T-helper 2 cell treated with Interferon-gamma antibody and Interleukin-4, amounts not matched to agents 100 ng/mL and 5 ng/mL, for 36 hours (primary cell): ENCODE results near the gene AMOT. TPM values are rescaled to one million over a fixed set of nuclear protein-coding genes. Genes with fewer than 3 reads are reported as not detected.

Experiments
- intact Hi-C: fragments of 100-400 bp; cut with micrococcal nuclease; formaldehyde crosslinking; loops from one replicate; pipeline ENCODE4 v1.15.1; 2023
- total RNA-seq: library from RNA; stranded (reverse); gene quantifications from 2 replicates; pipeline ENCODE4 v1.2.3, GENCODE V29; 2022

Gene AMOT
- total RNA-seq, 1 donor from 2014 or later = 3.1 TPM

DNA sequence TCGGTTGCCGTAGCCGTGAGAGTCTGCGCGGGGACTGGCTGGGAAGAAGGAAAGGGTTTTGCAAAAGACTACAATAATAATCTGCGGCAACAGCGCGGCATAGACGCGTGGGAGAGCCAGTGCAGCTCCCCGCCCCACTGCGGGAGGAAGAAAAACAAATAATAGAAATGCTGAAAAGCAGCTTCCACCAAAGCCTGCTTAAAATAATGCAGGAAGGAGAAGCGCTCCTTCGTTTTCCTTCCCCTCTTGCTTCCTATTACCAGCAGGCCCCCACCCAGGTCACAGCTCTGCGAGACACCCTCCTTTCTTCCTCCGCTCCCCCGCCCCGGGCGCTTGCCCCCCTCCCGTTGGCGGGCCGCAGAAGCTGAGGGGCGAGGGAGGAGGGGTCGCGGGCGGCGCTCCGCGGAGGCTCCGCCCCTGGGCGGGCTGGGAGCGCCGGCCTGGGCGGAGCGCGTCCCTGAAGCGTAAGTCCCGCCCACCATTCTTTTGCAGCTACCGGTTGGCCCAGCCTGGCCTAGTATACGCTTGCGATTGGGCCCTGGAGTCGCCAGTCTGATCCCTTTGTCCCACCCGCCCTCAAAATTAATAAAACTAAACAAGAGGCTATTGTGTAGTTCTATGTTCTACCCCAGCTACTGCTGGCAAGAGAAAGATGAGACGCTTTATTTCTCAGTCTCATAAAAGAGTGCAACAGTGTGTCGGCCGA is 636 bp upstream of the AMOT start:
- intact Hi-C loops = loop anchor here (1.0 kb wide), 1 partner anchor 1160 kb away; the partner anchor contains the start of gene ALG13

DNA sequence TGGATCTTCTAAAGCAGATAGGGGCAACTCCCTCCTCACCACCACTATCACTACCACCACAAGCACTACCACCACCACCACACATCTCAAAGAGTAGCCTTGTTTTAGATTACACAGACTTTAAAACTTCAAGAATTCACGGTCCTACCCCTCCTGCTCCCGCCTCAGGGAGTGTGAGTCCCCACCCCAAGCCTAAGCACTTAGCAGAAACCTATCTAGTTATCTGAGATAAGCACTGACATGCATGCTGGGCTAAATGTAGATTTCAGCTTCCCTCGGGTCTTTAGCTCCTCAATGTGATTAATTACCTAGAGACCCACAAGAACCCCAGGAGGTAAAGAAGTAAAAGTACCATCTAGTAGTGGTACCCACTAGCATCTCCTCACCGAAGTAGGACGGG is 775 bp downstream of the AMOT start:
- intact Hi-C loops = no loop called here

GRCh38 chrX:112837531-112837930 is 3.1 kb downstream of the AMOT start:
- intact Hi-C loops = no loop called here

DNA sequence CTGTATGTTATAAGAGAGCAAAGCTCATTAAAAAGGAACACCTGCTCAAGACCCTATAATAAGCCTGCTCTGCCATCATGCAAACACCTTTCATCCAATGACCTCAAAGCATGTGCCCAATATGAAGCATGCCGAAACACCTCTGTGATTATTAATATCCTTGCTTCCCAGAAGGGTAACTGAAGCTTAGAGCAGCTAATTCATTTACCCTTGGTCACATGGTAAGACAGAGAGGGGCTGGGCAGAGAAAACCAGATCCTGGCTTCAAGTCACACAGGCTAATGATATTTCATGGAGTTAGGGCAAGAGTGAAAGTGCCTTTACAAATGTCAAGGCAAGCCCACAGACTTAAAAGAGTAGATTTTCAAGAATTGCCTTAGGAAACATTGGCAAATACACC is 5.6 kb downstream of the AMOT start:
- intact Hi-C loops = no loop called here

- intact Hi-C loops = no loop called here
Observed at GRCh38 chrX:112834031-112834845, 6.4 kb downstream of the AMOT start.

GRCh38 chrX:112832481-112833095 is 8.0 kb downstream of the AMOT start:
- intact Hi-C loops = no loop called here

DNA sequence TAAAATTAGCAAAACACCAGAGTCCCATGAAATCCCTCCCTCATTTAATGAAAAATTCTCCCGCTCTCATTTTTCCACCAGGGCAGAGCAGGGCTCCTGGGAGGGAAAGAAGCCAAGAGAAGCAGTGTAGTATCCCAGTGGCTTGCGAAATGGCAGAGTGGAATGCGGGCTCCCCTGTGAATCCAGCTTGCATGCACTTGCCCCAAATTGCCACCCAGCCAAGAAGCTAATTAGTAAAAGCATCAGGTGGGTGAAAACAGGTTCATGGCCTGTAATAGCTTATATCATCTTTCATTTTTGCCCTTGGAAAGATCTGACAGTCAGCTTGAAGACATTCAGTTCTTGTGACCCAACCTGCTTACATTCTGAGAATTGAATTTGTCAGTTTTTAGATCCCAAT is 10.1 kb downstream of the AMOT start:
- intact Hi-C loops = no loop called here

DNA sequence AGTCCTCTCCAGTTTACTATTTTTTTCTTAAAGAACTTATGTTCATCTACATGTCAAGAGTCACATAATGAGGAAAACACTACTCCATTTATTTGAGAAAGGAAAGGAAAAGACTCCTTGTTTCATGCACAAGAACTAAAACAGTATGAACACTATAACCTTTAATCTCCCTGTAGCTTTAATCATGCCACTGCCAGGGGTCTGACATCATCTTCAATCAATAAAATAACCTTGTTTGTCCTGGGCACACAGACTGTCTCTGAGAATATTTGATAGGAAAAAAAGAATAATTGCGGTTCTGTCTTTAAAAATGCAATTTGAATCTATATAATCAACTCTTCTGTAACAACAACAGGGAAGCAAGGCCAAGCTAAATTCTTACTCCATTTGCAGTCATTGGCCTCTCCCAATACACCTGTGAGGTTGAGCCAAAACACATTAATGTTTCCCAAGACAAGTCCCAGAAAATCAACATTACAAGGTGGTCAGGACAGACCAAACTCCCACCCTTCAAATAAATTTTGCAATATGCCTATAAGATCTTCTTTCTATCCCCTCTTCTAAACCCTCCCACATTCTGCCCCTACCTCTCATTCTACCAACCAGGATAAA is 13.2 kb downstream of the AMOT start:
- intact Hi-C loops = no loop called here

DNA sequence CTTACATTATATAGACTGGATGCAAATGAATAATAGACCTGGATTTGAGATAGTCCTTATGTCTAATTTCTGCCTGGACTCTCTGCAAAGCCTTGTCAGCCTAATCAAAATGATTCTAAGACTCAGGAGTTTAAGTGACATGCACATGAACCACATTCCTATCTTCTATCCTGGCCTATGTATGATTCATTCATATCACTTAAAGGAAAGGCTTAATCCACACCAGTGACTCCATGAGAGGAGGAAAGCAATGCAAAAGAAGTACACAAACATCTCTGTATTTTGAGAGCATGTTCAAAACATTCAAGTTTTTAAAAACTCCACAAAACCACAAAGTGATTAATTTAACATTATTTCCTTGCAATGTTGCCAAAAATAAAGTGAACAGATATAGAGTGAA is 14.6 kb downstream of the AMOT start:
- intact Hi-C loops = no loop called here

GRCh38 chrX:112822892-112823291 is 17.7 kb downstream of the AMOT start:
- intact Hi-C loops = no loop called here

DNA sequence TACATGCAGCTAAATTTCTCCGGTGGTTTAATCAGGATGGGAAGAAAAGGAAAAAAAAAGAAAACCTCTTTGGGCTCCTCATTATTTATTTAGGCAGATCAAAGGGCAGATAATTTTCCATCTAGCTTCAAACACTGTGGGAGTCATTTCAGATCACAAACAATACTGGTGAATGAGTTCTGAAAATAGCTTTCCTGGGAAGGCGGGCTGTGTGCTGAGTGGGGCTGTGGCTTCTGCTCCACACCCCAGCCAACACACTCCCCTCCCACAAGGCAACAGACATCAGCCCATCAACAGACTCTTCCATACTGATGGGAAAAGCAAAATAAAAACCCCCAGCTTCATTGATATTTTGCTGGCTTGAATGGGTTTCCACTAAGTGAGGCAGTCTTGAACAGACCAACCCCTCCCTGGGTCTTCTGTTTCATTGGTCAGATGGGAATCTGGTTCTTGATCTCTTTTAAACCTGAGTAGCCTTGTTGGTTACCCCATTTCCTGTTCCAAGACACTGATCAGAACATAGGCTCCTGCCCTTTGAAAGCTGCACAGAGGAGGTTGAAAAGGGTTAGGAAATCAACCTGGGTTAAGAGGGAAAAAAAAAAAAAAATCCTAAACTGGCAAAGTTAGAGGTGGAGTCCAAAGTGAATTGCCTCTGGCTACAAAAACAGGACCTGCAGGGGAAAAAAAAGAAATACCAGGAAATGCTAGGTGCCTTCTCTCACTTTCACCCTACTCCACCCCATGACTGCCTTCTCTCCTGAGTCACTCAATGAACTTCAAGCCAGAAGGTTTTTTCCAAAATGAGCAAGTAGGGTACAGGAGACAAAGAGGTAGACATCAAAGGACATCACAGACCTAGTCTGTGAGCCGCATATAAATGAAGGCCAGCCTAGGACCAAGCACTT is 20.0 kb downstream of the AMOT start:
- intact Hi-C loops = no loop called here

DNA sequence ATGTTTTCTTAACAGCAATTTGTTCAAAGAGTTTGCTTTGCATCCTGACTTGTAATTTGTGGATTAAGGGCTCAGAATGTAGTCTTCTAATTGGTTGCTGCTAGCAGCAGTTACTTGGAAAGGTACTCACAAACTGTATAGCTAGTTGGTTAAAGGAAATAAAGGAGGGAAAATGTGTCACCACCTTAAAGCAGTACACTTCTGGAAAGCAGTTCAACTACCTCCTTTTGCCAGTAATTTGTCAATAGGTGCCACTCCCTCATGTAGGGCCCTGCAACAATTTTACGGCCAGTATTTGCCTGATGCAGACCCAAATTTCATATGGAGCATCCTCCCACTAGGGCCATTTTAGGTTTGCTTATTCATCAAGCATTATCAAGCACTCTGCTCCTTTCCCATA is 20.8 kb downstream of the AMOT start:
- intact Hi-C loops = no loop called here

DNA sequence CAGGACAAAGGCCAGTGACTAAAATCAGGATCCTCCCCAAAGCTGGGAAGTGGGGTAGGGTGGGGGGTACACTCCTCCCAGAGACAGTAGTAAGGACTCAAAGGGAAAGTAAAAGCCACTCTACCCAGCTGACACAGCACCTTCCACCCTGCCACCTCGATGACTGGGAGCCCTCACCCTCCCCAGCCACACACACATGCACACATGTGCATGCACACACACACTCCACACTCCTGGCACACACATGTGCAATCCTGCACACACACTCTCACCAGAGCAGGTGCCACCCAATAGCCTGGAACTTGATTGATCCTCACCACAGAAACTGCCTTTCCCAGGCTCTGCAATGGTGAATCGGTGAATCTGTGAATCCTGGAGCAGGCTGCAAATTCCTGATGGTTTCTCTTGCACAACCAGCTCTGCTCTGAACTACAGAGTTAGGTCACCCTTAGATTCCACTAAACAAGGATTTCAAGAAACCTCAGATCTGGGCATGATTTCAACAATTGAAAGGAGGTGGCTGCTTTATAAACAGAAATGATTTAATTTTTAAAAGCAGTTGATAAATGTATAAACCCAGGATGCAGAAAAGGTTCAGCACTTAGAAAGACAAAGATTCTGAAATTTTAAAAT is 21.5 kb downstream of the AMOT start:
- intact Hi-C loops = no loop called here

DNA sequence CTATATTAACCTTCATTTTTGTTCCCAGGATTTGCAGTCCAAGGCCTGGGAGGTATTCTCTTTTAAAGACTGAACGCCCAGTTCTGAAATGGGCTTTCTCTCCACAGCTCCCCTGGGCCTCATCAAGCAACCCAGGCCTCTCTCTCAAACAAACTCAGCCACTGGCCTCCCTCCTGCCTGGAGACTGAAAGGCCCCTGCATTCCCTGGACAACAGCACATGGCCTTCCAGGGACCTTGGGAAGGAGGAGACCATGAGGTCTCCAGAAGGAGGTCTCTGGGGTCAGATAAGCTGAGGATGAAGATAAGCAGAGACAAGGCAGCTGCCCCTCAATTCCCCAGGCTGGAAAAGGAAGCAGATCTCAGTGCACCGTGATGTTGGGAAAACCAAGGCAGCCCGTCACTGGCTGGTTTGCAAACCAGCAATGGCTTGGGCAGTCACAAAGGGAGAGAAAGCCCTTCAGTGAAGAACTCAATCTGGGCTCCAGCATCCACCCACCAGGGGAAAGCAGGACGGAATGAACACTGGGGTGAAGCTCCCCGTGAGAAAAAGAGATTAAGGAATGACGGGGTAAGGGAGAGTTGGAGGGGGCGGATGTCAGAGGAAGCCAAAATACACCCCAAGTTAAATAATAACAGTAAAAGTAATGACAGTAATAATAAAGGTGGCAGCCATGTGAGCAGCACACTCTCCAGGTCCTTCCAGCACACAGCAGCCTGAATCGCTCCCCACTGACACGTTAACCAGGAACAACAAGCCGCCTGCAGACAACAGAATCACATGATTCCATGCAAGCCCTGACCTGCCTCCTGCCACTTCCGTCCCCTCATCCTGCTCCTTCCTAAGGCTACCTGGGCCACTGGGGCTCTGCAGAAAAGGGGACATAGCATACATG is 22.3 kb downstream of the AMOT start:
- intact Hi-C loops = no loop called here

GRCh38 chrX:112816908-112817307 is 23.7 kb downstream of the AMOT start:
- intact Hi-C loops = no loop called here

- intact Hi-C loops = no loop called here
Observed at GRCh38 chrX:112814496-112814895, 26.1 kb downstream of the AMOT start.

DNA sequence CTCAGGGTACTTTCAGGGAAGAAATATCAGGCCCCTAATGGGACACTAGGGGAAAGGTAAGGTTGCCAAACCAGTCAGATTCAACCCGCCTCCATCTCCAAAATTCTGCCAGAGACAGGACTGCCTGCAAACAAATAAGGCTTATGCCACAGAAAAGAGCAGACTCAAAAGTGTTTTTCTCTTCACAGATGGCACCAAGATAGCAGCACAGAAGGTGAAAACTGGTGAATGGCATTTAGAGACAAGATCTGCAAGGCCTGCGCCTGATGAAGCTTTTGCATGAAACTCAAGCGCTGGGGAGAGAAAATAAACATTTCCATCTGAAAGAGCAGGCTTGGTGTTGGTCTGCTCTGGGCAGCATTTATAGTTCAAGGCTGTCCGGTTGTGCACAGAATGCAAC is 27.9 kb downstream of the AMOT start:
- intact Hi-C loops = no loop called here

DNA sequence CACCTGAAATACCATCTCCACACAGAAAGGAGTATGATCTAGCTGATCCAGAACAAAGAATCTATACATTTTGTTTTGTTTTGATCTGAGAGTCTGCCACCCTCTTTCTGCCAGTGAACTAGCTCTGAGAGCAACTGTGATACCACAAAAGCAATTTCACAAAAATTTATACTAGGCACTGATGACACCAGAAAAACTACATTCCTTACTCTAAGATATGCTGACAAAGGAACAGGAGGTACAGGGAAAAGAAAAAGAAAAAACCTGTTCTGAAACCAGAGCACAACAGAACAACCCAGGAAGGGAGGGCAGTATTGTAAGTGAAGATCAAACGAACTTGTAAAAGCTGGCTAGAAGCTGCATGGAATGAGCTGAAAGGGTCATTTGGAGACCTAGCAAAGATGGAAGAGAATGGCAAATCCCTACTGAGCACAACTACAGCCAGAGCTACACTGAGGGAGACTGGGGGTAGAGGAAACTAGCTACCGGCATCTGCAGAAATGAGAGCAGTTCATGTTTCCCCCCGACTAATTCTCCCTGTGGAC is 31.9 kb downstream of the AMOT start:
- intact Hi-C loops = no loop called here

- intact Hi-C loops = no loop called here
Observed at GRCh38 chrX:112808007-112808406, 32.6 kb downstream of the AMOT start.
